Panc1 (cell line): ENCODE results near the gene R3HDM2. TPM values are rescaled to one million over a fixed set of nuclear protein-coding genes. Genes with fewer than 3 reads are reported as not detected.
A peak's percentile ranks its signal among the peaks of the same experiment; 100 is the strongest.

Experiments
- ATAC-seq: fragments of 200-7000 bp; cut with Tn5 transposase; 2 replicates; pipeline ENCODE4 v1.9.1; 2020; ENCODE audit warnings: mild to moderate bottlenecking, moderate library complexity
- BruUV-seq: library from RNA; stranded (reverse); fragments of 400-500 nt; replicated peaks from 2 replicates; lab custom pipeline; 2021; lab: Mats Ljungman, UMichigan
- CTCF ChIA-PET: fragments of 300-600 bp; sonication (Branson Sonifier 250); formaldehyde crosslinking; loops from one replicate; lab custom pipeline; 2022; ENCODE audit warnings: antibody characterized with exemption; lab: Charles Lee
- POLR2A ChIA-PET: fragments of 300-600 bp; sonication (Branson Sonifier 250); formaldehyde crosslinking; loops from one replicate; lab custom pipeline; 2022; ENCODE audit warnings: antibody characterized with exemption; lab: Charles Lee
- DNase-seq: peaks from one replicate; pipeline ENCODE4 v3.0.0-alpha.2; 2010; ENCODE audit warnings: low read depth, low spot score
- H3K27ac ChIP-seq: 2 replicates; pipeline ENCODE4 v1.5.1; 2011; ENCODE audit warnings: mild to moderate bottlenecking, low read length, inconsistent platforms
- H3K27me3 ChIP-seq: fragments of 200-500 bp; sonication (Bioruptor generic); 2 replicates; pipeline ENCODE4 v1.6.0; 2014; ENCODE audit warnings: low read length, inconsistent platforms; ENCODE audit not compliant: control insufficient read depth, insufficient read depth
- H3K36me3 ChIP-seq: fragments of 200-500 bp; sonication (Bioruptor generic); 2 replicates; pipeline ENCODE4 v1.5.1; 2014; ENCODE audit warnings: inconsistent platforms, mild to moderate bottlenecking, low read length, moderate library complexity; ENCODE audit not compliant: control insufficient read depth, insufficient read depth
- H3K4me1 ChIP-seq: 2 replicates; pipeline ENCODE4 v1.5.1; 2011; ENCODE audit warnings: inconsistent platforms, mild to moderate bottlenecking, low read length, moderate library complexity; ENCODE audit not compliant: control insufficient read depth, insufficient read depth
- H3K4me3 ChIP-seq, 2 experiments: 2 replicates each; pipeline ENCODE4 v1.5.1; 2011 to 2012; ENCODE audit warnings: low read depth in 2 of 2, low read length in 2 of 2, mild to moderate bottlenecking in 2 of 2, inconsistent platforms in 1 of 2, moderate library complexity in 1 of 2
- H3K9me3 ChIP-seq: fragments of 200-500 bp; sonication (Bioruptor generic); 2 replicates; pipeline ENCODE4 v1.5.1; 2014; ENCODE audit warnings: low read depth, mild to moderate bottlenecking, inconsistent platforms, low read length, moderate library complexity; ENCODE audit not compliant: control insufficient read depth, insufficient read depth
- CTCF ChIP-seq: fragments of 450-650 bp; IDR thresholded peaks from 2 replicates; pipeline ENCODE4 v1.5.1; 2017; ENCODE audit warnings: mild to moderate bottlenecking
- POLR2AphosphoS5 ChIP-seq: IDR thresholded peaks from 2 replicates; pipeline ENCODE4 v1.6.1; 2012; ENCODE audit warnings: mild to moderate bottlenecking, low read depth, low read length, moderate library complexity
- SIN3A ChIP-seq: IDR thresholded peaks from 2 replicates; pipeline ENCODE4 v1.6.1; 2012; ENCODE audit warnings: low read depth, mild to moderate bottlenecking, low read length, moderate library complexity, borderline replicate concordance; ENCODE audit not compliant: insufficient read depth
- TCF7L2 ChIP-seq: IDR thresholded peaks from 2 replicates; pipeline ENCODE4 v1.6.1; 2011; ENCODE audit warnings: mild to moderate bottlenecking, low read depth, low read length, inconsistent platforms
- in situ Hi-C: cut with HindIII; loops from 2 replicates; pipeline ENCODE4 v1.10.0; 2016; ENCODE audit warnings: low sequenced_read_pairs, low pct_unique_long_range_greater_than_20kb
- intact Hi-C: fragments of 100-400 bp; cut with micrococcal nuclease; formaldehyde crosslinking; loops from one replicate; pipeline ENCODE4 v1.10.0; 2022; ENCODE audit not compliant: unreplicated experiment
- total RNA-seq: library from RNA; stranded (reverse); gene quantifications from one replicate; pipeline ENCODE4 v1.2.1, GENCODE V29; 2021; ENCODE audit not compliant: unreplicated experiment
- TF ChIP-seq, protein P1 (sequence below), 2 experiments: IDR thresholded peaks; 2 replicates each; pipeline ENCODE4 v1.6.1; 2011 to 2012; ENCODE audit warnings: low read depth in 2 of 2, control low read depth in 1 of 2, low read length in 1 of 2, mild to moderate bottlenecking in 1 of 2, moderate library complexity in 1 of 2; ENCODE audit not compliant: insufficient read depth in 1 of 2

R3HDM2 gene
- total RNA-seq, 1 experiment from 2014 or later: 56.5 TPM

DNA sequence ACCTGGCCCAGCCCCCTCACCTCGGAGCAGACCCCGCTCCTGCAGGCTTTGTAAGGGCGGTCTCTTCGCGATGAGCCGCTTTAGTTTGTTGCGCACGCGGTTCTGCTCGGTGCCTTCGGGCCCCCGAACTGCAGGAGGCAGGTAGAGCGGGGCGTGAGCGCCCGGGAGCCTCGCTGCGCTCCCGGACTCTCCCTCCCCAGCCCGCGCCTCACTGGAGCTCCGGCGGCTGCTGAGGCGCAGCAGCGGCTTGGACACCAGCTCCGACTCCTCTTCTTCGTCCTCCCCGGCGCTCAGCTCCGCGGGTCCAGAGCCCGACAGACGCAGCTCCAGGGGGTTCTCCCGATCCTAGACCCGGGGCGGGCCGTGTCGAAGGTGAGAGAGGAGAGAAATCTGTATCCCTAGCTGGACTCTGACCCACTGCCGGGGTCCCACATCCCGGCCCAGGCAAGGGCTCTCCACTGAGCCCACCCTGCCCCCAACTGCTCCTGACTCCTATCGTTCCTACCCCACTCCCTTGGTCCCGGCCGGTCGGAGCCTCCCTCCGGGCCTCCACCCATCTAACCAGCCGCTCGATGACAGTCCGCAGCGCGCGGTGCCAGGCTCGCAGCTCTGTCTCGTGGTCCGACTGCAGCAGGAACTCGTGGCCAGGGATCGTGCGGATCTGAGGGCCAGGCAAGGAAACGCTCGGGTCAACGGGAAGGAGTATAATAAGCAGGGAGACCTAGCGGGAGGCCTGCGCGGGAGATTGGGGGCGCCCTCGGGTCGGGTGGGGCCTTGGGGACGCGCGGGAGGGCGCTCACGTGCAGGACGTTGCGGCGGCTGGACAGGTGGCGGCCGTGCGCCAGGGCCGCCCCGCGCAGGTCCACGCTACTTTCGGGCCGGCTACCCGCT lies 44.7 kb upstream of the R3HDM2 start:
- no TSS peak for BruUV-seq
- in situ Hi-C loops (no loop called here), intact Hi-C loops (no loop called here)
- no peaks in the 10 kb centered on the region for H3K36me3 ChIP-seq
- ATAC-seq (peak; percentile 43), DNase-seq (no peak)
- POLR2A ChIA-PET: no interaction called here
- H3K4me1 ChIP-seq: no peaks in the 10 kb centered on the region; the same call in 1 of the 2 replicates
- no peaks in the 10 kb centered on the region for H3K9me3 ChIP-seq
- peaks cover 2% of the 10 kb centered on the region; the same call in 1 of the 2 replicates for H3K27me3 ChIP-seq
- H3K27ac ChIP-seq: no peak overlapping the region
- peak overlapping the region in 1 of 2 experiments; percentile 31; a peak in 1 of 4 replicates for H3K4me3 ChIP-seq
- TF ChIP-seq SIN3A (no peak), CTCF (no peak), POLR2AphosphoS5 (no peak), TCF7L2 (no peak)
- TF ChIP-seq, protein P1, sequence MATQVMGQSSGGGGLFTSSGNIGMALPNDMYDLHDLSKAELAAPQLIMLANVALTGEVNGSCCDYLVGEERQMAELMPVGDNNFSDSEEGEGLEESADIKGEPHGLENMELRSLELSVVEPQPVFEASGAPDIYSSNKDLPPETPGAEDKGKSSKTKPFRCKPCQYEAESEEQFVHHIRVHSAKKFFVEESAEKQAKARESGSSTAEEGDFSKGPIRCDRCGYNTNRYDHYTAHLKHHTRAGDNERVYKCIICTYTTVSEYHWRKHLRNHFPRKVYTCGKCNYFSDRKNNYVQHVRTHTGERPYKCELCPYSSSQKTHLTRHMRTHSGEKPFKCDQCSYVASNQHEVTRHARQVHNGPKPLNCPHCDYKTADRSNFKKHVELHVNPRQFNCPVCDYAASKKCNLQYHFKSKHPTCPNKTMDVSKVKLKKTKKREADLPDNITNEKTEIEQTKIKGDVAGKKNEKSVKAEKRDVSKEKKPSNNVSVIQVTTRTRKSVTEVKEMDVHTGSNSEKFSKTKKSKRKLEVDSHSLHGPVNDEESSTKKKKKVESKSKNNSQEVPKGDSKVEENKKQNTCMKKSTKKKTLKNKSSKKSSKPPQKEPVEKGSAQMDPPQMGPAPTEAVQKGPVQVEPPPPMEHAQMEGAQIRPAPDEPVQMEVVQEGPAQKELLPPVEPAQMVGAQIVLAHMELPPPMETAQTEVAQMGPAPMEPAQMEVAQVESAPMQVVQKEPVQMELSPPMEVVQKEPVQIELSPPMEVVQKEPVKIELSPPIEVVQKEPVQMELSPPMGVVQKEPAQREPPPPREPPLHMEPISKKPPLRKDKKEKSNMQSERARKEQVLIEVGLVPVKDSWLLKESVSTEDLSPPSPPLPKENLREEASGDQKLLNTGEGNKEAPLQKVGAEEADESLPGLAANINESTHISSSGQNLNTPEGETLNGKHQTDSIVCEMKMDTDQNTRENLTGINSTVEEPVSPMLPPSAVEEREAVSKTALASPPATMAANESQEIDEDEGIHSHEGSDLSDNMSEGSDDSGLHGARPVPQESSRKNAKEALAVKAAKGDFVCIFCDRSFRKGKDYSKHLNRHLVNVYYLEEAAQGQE (IDR thresholded peaks at IDR 0.05; ENCODE audit: insufficient read depth in 1 of 2, low read depth in 2 of 2, low read length in 1 of 2): no peak
- CTCF ChIA-PET: interaction anchor here (0.6 to 0.7 kb wide), 2 partner anchors 10 to 240 kb away, joined by 4 to 5 read pairs; no protein-coding TSS in a partner anchor

DNA sequence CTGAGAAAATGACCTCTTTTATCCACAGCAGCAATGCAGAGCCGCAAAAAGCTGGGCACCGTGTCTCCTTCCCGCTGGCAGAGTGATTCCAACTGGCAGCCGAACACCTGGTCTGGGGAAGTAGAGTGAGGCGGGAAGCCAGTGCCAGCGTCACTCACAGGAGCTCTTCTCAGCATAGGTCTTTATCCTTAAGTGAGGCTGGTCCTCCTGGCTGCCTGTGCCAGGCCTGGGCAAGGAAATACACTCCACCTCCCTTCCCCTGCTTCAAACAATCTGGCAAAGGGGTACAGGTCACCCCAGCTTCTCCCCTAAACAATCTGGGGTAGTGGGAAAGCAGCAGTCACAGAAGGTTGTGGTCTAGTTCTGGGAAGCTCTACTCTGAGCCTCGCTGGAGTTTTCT lies 44.0 kb upstream of the R3HDM2 start:
- CTCF ChIA-PET: no interaction called here
- Histone ChIP-seq H3K36me3 (no peaks in the 10 kb centered on the region), H3K9me3 (no peaks in the 10 kb centered on the region), H3K4me1 (no peaks in the 10 kb centered on the region; the same call in 1 of the 2 replicates), H3K4me3 (no peak overlapping the region), H3K27me3 (peaks cover 2% of the 10 kb centered on the region; the same call in 1 of the 2 replicates), H3K27ac (no peak overlapping the region)
- no TSS peak for BruUV-seq
- POLR2A ChIA-PET: no interaction called here
- TF ChIP-seq SIN3A (no peak), CTCF (no peak), TCF7L2 (no peak), POLR2AphosphoS5 (no peak)
- TF ChIP-seq, protein P1 (IDR thresholded peaks at IDR 0.05; ENCODE audit: insufficient read depth in 1 of 2, low read depth in 2 of 2, low read length in 1 of 2): no peak
- in situ Hi-C loops: no loop called here
- ATAC-seq (no peak), DNase-seq (no peak)
- intact Hi-C loops: no loop called here
